Gastroesophageal sphincter (tissue), 4 donors: Measurements from ENCODE around the gene BDNF. TPM values are rescaled to one million over a fixed set of nuclear protein-coding genes. Genes with fewer than 3 reads are reported as not detected.

ENCODE experiments used
- ATAC-seq: fragments of 150-250 bp; one replicate; pipeline ENCODE4 v1.9.1; 2016; ENCODE audit warnings: mild to moderate bottlenecking, moderate library complexity
- H3K27ac ChIP-seq, 4 donors: fragments of 200-600 bp; sonication (generic) in 3 of 4; 1 replicate in 3 of 4; 2 replicates in 1 of 4; pipeline ENCODE4 v1.5.1; 2016 to 2019
- H3K27me3 ChIP-seq: fragments of 200-600 bp; sonication (generic); one replicate; pipeline ENCODE4 v1.5.1; 2019
- H3K36me3 ChIP-seq, 2 donors: fragments of 200-600 bp; sonication (generic); one replicate each; pipeline ENCODE4 v1.5.1; 2019; ENCODE audit warnings: control low read depth in 1 of 2
- H3K4me1 ChIP-seq, 3 donors: fragments of 200-600 bp; sonication (generic); 1 replicate in 2 of 3; 2 replicates in 1 of 3; pipeline ENCODE4 v1.5.1; 2016 to 2019; ENCODE audit warnings: control low read depth in 2 of 3
- H3K4me3 ChIP-seq, 2 donors: fragments of 200-600 bp; sonication (generic); one replicate each; pipeline ENCODE4 v1.5.1; 2019; ENCODE audit warnings: mild to moderate bottlenecking in 1 of 2, moderate library complexity in 1 of 2
- H3K9me3 ChIP-seq, 3 donors: fragments of 200-600 bp; sonication (generic); one replicate each; pipeline ENCODE4 v1.5.1; 2017 to 2019; ENCODE audit warnings: control low read depth in 2 of 3
- CTCF ChIP-seq, 4 experiments: fragments of 200-600 bp in 2 of 4; fragments of 450-650 bp in 2 of 4; sonication (generic) in 1 of 4; IDR thresholded peaks; one replicate each; pipeline ENCODE4 v1.5.1; 2017 to 2019; ENCODE audit warnings: antibody characterized with exemption in 4 of 4, mild to moderate bottlenecking in 2 of 4, moderate library complexity in 2 of 4
- EP300 ChIP-seq: sonication (generic); formaldehyde crosslinking; IDR thresholded peaks from one replicate; pipeline ENCODE4 v1.6.1; 2017; ENCODE audit warnings: antibody characterized with exemption, mild to moderate bottlenecking
- POLR2A ChIP-seq, 2 donors: fragments of 450-650 bp; IDR thresholded peaks; one replicate each; pipeline ENCODE4 v1.6.1; 2017; ENCODE audit warnings: antibody characterized with exemption in 2 of 2, mild to moderate bottlenecking in 2 of 2, moderate library complexity in 1 of 2
- POLR2AphosphoS5 ChIP-seq: sonication (generic); formaldehyde crosslinking; IDR thresholded peaks from one replicate; pipeline ENCODE4 v1.6.1; 2017; ENCODE audit warnings: antibody characterized with exemption
- WGBS, 2 donors: methylation state at CpG; one replicate each; pipeline ENCODE4 v1.1.5; 2018; ENCODE audit warnings: low coverage in 1 of 2; 5-methylcytosine and 5-hydroxymethylcytosine counted together
- total RNA-seq, 4 donors: library from RNA; depleted of rRNA; stranded (reverse); fragments of >200 nt; gene quantifications; one replicate each; pipeline ENCODE4 v1.1.0, GENCODE V29; 2016

BDNF gene
- total RNA-seq, 4 donors from 2014 or later: 0.31 to 0.62 (median 0.37) TPM; not detected in 1

- peaks cover 0 to 4% (median 0%) of the 10 kb centered on the region in 3 donors for H3K9me3 ChIP-seq
- H3K27me3 ChIP-seq: peaks cover 91% of the 10 kb centered on the region
- H3K4me3 ChIP-seq: no peak overlapping the region
- no peak for ATAC-seq
- H3K27ac ChIP-seq: no peak overlapping the region
- H3K4me1 ChIP-seq: peaks cover 0 to 36% (median 19%) of the 10 kb centered on the region in 3 donors
- no peaks in the 10 kb centered on the region for H3K36me3 ChIP-seq
- TF ChIP-seq POLR2AphosphoS5 (no peak), EP300 (no peak), CTCF (IDR thresholded peaks at IDR 0.05) (no peak), POLR2A (IDR thresholded peaks at IDR 0.05) (no peak)
Observed at GRCh38 chr11:27717377-27717776, 17.1 kb upstream of the BDNF start.

- peaks cover 0 to 30% (median 14%) of the 10 kb centered on the region in 3 donors for H3K4me1 ChIP-seq
- no peaks in the 10 kb centered on the region for H3K36me3 ChIP-seq
- TF ChIP-seq POLR2AphosphoS5 (no peak), EP300 (no peak), POLR2A (IDR thresholded peaks at IDR 0.05) (no peak), CTCF (IDR thresholded peaks at IDR 0.05) (no peak)
- H3K27ac ChIP-seq: no peak overlapping the region
- H3K9me3 ChIP-seq: peaks cover 0 to 4% (median 0%) of the 10 kb centered on the region in 3 donors
- H3K27me3 ChIP-seq: peaks cover 87% of the 10 kb centered on the region
- no peak for ATAC-seq
- WGBS, 2 donors: 37 to 48% methylated on average over 2 of the region's 2 CpGs
- H3K4me3 ChIP-seq: no peak overlapping the region
Observed at GRCh38 chr11:27716835-27717234, 16.6 kb upstream of the BDNF start.

- Histone ChIP-seq H3K27ac (no peak overlapping the region), H3K4me3 (no peak overlapping the region), H3K9me3 (peaks cover 0 to 4% (median 0%) of the 10 kb centered on the region in 3 donors), H3K27me3 (peaks cover 81% of the 10 kb centered on the region), H3K4me1 (peaks cover 0 to 26% (median 13%) of the 10 kb centered on the region in 3 donors), H3K36me3 (no peaks in the 10 kb centered on the region)
- no peak for TF ChIP-seq POLR2A (IDR thresholded peaks at IDR 0.05)
- WGBS, 2 donors: 57 to 91% methylated on average over 1 of the region's 2 CpGs
- no peak for ATAC-seq
Observed at GRCh38 chr11:27716216-27716615, 16.0 kb upstream of the BDNF start.

DNA sequence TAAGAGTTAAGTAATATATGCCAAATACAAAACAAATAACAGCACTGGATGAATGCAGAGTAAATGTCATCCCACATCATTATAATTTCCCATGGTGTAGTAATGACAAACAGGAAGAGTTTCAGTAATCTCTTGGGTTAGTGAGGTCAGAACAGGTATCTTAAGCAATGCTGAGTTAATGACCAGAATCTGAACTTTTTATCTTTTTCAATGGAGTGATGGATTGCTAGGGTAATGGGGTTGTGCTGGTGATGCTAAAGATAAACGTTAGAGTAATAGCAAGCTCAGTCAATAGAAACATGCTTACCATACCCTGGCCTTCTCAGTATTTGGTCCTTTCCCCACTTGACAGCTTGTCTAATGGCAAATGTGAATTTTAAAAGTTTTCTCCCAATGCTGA is 11.5 kb upstream of the BDNF start:
- H3K9me3 ChIP-seq: no peaks in the 10 kb centered on the region
- H3K27me3 ChIP-seq: peaks cover 36% of the 10 kb centered on the region
- no peak for ATAC-seq
- WGBS, 2 donors: 7 to 19% methylated on average over 1 of the region's 1 CpG
- no peaks in the 10 kb centered on the region for H3K36me3 ChIP-seq
- H3K27ac ChIP-seq: no peak overlapping the region
- H3K4me1 ChIP-seq: no peaks in the 10 kb centered on the region
- H3K4me3 ChIP-seq: no peak overlapping the region
- TF ChIP-seq POLR2AphosphoS5: no peak

DNA sequence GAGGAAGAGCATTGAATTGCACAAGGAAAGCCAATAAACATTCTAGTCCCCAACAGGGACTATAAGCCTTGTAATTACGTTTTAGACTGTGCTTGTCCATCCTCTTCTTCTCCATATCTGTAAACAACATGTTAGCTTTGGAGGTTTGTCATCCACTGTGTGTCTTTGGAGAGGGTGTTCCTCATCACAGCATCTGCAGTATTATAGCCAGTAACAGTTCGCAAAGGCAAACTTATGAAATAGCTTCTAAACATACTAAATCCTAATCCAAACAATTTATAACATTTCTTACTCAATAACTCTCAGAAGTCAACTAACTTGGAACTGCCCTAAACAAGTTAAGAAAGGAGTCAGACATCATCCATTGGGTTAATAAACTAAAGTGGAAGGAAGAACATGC is 10.3 kb upstream of the BDNF start:
- 15 to 20% methylated on average over 2 of the region's 2 CpGs for WGBS, 2 donors
- TF ChIP-seq EP300 (no peak), CTCF (IDR thresholded peaks at IDR 0.05) (no peak), POLR2AphosphoS5 (no peak), POLR2A (IDR thresholded peaks at IDR 0.05) (no peak)
- H3K4me1 ChIP-seq: no peaks in the 10 kb centered on the region
- peaks cover 38% of the 10 kb centered on the region for H3K27me3 ChIP-seq
- no peak overlapping the region for H3K27ac ChIP-seq
- no peaks in the 10 kb centered on the region for H3K9me3 ChIP-seq
- H3K4me3 ChIP-seq: no peak overlapping the region
- ATAC-seq: no peak
- H3K36me3 ChIP-seq: no peaks in the 10 kb centered on the region

DNA sequence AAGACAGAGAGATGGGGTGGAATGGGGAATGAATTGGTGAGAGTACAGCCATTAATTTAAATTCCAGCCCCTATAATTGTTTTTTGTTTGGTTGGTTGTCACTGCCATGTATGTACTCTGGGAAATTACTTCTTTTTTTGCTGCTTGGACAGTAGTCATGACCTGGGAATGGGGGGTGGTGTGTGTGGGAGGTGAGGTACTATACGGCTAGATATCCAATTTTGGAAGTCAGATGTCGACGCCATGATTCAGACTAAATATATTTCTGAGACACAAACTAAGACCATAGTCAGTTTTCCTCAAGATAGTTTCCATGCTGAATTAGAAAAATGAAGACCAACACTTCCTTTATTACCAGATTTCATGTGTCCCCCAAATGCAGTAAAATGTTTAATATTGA is 7.4 kb upstream of the BDNF start:
- Histone ChIP-seq H3K36me3 (no peaks in the 10 kb centered on the region), H3K4me3 (no peak overlapping the region), H3K27ac (no peak overlapping the region), H3K9me3 (no peaks in the 10 kb centered on the region), H3K4me1 (no peaks in the 10 kb centered on the region), H3K27me3 (peaks cover 18% of the 10 kb centered on the region)
- 72 to 76% methylated on average over 3 of the region's 3 CpGs for WGBS, 2 donors
- no peak for ATAC-seq
- TF ChIP-seq POLR2A (IDR thresholded peaks at IDR 0.05) (no peak), EP300 (no peak), CTCF (IDR thresholded peaks at IDR 0.05) (no peak), POLR2AphosphoS5 (no peak)
